ENCODE results near the gene MS4A7.

MS4A7 gene

DNA sequence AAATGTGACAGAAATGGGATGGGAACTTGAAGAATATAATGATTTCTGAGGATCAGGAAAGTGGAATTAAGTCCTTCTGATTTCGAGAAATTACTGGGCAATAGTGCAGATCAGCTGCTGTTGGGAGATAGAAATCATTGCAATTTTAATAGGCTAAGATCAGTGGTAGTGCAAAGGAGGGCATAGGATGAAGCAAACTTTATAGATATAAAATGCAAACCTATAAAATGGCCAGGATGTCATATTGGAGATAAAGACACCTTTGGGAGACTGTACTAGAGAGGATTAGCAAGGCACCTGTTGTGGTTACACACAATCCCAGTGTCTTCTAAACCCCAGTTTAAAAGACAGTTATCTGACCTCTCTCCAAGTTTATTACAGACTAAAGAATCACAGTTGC is 6.5 kb upstream of the MS4A7 start:
- DNase-seq = no peak

DNA sequence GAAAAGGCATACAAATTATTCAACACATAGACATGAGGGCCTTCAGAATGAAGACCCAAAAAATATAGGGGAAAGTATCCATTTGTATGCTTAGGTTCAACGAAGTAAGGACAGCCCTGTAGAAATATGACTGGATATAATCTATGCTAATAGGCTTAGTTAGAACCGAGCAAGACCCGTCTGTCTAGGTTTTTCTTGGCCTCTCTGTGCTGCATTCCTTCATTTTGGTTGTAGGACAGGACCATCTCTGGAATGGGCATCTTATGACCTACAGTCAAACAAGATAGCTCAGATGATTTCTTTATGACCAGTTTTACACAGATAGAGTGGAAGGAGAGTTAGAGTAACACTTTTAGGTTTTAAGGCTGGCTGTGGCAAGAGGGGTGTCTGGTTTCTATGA is 5.6 kb upstream of the MS4A7 start:
- no peak for DNase-seq

DNA sequence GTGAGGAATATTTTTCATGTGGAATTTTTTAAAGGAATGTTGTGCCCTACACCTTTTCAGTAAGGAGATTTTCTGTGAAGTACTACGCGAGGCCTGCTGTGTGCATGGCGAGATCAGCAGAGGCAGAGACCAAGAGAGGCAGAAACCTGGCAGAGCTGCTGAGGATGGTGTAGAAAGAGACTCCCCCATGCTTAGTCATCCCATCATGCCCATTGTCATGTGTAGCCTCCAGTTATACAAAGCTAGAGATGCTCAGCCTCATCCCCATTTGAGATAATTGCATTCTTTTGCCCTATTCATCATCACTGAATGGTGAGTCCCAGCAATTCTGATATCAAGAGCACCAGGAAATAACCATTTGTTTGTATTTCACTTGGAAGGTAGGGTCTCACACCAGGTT is 3.0 kb upstream of the MS4A7 start:
- no peak for DNase-seq

DNA sequence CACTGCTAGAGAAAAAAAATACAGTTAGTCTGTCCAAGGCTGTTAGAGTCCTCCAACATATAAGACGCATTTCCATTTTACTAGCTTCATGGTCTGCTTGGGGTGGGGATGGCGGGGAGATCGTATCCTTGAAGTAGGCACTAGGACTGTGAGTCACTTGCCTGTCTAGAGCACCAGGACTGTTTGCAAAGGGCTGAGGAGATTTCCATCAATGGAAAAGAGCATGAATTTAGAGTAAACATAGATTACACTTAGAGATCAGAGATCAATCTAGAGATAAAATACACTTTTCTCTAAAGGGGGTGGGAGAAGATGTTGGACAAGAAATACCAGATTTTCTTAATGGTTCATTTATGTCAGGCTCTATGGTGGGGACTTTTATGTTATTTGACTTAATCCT is 1.7 kb upstream of the MS4A7 start:
- DNase-seq = peak; percentile 79

DNA sequence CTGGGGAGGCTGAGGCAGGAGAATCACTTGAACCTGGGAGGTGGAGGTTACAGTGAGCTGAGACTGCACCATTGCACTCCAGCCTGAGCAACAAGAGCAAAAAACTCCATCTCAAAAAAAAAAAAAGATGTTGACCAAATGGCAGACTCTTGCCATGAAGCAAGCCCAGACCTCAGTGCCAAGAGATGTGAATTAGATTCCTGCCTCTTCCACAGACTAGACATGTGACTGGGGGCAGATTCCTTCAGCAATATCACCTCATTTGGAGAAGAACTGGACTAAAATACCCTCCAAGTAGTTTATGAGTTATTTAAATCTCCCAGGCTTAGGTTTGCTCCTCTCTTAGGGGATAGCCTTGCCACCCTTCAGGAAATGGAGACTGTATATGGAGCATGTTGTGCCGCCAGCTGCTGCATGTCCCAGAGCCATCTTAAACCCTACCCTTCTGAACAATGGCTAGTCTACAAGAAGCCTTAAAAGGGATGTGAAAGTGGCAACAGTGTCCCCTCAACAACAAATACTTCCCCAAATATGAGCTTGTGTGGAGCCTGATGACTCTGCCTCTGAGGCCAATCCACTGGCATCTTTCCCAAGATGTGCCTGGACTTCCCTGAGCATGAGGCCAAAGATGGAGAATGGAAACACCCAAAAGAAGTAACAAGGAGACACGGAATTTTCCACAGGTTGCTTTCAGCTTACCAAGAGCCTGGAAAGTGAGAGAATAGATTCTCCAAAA is 763 bp upstream of the MS4A7 start:
- DNase-seq = no peak

DNA sequence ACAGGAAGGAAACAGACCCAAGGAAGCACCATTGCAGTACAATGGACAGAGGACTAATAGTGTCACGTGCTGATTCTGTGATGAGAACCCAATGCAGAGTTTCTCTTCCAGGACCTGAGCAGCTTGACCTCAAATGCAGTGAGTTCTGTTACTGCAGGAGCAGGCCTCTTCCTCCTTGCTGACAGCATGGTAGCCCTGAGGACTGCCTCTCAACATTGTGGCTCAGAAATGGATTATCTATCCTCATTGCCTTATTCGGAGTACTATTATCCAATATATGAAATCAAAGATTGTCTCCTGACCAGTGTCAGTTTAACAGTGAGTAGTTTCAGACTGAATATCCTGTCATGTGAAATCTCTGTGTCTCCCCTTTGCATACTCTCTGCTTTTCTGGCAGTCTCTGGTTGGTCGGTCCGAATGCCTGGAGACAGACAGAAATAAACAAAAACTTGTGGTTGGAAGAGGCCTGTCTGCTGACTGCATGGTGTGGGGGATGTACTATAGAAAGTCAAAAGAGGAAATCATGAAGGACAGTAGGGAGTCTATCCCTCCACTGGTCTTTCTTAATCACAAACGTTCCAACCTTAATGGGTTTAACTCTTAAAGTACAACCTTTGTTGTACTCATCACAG is 11.1 kb downstream of the MS4A7 start:
- no peak for DNase-seq

DNA sequence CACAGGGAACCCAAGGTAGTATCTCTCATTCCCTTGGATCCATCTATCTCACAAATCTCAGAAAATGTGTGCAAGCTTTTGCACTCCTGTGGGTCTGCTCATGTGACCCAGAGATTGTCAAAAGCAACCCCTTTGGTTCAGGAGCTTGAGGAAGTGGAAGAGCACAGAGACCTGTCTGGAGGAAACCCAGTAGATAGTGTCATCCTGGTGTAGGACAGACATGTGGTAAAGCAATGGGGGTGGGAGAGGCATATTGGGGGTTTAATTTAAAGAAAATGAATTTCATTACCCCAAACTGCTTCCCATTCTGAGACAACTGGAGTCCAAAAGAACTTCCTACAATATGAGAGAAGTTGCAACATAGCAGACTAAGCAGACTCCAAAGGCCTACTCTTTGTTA is 12.1 kb downstream of the MS4A7 start:
- no peak for DNase-seq

DNA sequence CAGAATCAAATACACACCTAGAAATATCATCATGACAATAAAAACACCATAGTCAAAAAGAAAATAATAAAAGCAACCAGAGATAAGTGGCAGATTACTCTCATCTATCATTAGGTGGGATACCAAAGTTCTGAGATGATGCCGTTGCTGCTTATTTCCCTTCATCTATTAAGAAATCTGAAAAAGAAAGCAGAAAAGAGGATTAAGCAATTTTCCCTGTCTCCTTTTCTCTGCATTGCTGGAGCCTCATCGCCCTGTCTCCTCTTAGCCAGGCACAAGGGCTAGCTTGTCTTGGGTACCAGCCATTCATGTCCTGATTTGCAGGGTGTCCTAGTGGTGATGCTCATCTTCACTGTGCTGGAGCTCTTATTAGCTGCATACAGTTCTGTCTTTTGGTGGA is 14.0 kb downstream of the MS4A7 start:
- no peak for DNase-seq

DNA sequence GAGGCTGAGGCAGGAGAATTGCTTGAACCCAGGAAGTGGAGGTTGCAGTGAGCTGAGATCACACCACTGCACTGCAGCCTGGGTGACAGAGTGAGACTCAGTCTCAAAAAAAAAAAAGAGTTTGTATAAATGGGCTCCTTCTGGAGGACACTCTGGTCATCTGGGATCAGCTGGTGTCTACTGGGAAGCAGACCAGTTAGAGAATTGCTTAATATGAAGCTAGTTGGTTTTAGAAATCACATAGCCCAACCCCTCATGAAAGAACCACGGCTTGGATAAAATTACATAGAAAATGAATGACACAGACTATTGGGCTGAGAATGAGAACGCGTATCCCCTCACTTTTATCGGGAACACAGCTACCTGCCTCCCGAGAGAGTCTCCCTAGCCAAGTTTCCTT is 14.7 kb downstream of the MS4A7 start:
- no peak for DNase-seq

DNA sequence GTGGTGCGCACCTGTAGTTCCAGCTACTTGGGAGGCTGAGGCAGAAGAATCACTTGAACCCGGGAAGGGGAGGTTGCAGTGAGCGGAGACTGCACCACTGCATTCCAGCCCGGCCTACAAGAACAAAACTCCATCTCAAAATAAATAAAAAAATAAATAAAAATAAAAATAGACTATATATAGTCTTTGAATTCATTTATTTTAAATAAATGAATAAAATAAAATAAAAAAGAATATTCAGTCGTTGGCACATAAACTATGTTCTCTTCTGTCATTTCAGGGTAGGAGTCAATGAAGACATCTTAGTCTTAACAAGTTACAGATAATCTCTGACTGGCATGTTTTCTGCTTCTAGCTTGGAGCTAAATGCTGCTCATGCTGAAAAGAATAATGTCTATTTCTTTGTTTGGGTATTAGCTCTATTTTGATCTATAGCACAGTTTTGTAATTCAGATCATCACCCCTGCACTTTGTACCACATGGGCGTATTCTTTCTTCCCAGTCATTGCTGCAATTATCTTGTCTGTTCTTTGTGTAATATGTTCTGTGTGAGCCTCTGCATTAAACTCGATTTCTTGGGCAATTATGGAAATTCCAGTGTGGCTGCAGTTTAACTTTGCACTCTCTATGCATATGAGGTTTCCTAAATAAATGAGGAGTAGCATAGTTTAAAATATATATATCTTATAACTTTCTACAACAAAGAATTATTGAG is 16.5 kb downstream of the MS4A7 start:
- no peak for DNase-seq

DNA sequence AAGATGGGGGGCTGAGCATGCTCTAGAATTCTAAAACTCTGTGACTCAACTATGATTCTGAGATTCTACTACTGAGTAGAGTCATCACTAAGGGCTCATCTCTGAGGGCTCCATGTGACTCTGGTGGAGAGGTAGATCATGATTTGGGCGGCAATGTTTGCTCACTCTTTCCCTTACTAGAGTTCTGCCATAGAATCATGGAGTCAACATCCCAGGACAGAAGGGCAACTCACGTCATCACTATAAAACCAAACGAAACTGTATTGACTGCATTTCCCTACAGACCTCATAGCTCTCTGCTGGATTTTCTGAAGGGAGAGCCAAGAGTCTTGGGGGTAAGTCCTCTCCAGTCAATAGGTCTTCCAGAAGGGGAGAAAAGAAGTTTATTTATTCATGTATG is 18.1 kb downstream of the MS4A7 start, which contains the start of gene MS4A14:
MS4A14 (plus strand) TSS at position 78 of the 400 bp plus-strand sequence; CDS start at position 198, 120 bp downstream.
- no peak for DNase-seq

DNA sequence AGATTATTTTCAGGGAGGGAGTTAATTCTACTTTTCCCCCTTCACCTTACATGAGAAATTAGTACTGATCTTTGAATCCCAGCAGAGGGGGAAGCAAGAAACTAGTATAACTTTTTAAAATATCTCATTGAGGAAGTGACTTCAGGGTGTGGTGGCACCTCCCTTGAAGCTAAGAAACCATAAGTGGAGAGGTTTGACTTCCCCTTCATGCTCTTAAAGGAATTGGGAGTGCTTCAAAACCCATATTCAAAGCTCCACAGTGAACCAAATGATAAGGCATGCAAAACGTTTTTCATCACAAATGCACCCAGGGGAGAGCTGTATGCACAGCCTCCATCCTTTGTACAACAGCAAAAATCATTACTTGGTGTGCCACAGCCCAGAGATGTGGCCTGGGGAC is 18.5 kb downstream of the MS4A7 start:
- DNase-seq = no peak

DNA sequence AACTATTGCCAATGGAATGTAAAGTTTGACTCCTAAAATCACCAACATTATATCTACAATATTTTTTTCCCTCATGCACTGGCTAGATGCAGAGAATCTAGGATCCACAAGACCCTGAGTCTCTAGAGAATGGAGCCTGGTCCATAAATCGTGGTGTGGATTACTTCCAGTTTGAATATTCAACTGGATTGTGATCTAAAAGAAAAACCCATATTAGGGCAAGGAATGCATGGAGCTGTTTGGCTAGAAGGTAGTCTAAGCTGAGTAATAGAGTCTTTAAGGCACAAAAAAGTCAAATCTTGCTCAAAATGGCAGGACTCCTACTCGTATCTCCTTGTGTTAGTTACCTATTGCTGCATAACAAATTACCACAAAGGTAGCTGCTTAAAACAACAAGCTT is 41.7 kb downstream of the MS4A7 start:
- DNase-seq = no peak

DNA sequence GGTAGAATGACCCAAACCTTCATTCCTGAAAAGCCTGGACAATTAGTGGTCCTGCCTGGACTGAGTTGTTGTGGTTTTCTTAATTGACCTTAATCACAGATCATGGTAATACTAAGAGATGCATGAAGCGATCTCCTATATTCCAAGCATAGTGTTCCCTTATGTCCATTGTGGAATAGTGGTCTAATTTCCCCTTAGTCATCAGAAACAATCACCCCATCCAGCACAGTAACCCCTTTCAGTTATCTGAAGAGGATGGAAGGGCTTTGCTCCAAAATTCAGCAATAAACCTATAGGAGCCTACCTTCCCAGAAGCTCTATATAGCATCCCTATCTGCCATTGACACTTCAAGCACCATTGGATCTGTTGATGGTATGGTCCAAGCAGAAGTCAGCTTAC is 44.3 kb downstream of the MS4A7 start:
- no peak for DNase-seq

DNA sequence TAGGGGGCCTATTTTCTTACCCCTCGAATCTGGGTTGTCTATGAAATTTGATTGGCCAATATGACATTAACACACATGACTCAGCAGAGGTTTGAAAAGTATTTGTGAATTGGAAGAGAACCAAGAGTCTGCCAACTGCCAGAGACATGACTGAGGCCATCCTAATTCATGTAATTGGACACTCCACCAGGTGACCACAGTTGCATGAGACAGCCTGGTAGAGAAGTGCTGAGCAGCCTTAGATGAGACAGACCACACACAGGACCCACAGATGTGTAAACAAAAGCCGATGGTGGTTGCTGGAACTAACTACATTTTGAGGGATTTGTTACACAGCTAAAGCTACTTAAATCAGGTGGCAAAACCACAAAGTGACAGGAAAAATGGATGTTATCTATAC is 50.2 kb downstream of the MS4A7 start:
- DNase-seq = no peak

DNA sequence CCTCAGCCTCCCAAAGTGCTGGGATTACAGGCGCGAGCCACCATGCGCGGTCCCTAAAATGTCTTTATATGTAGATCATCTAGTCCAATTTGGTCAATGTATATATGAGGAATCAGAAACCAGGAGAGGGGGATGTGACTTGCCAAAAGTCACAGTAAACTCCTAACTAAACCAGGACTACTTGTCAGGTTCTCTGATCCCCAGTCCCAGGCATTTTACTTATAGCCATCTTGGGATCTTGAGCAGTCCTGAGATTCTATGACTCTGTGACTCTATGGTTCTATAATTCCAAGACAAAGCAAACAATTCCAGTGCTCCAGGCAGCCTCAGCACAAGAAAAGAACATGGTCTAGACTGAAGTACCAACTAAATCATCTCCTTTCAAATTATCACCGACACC is 50.9 kb downstream of the MS4A7 start, which contains the start of gene MS4A5:
MS4A5 (plus strand) TSS at position 301 of the 400 bp plus-strand sequence. CDS start 103 bp downstream, outside the sequence.
- no peak for DNase-seq

DNA sequence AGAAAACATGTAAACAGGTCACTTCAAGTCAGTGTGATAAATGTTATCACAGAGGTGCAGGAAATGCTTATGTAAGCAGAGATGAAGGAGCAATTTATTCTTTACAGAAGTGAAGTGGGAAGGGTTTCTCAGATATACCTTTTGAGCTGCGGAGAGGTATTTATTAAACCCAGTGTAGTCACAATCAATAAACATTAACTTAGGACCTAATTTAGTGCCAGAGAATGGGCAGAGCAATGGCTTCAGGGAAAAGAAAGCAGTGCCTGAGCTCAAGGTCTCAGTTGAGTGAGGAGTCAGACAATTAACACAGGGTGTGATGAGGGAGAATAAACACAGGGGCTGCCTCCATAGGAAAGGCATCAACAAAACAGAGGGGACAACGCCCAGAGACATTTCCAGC is 52.9 kb downstream of the MS4A7 start:
- no peak for DNase-seq

DNA sequence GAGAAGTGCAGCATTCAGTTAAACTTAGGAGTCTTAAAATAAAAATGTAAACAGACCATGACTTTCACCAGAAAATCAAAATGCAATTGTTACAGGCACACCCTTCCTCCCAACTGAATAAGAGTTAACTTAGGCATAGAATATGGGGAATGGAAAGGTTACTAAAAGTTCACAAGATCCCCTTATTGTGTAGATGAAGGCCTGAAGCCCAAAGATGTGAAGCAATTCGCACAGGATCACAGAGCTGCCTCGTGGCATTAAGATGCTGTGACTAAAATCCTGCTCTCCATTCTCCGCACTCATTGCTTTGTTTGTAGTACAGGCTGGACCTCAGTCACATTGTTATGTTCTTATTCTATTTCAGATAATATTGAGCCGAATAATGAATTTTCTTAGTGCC is 55.1 kb downstream of the MS4A7 start:
- DNase-seq = no peak

All from islet precursor cell (in vitro differentiated cells).